Measurements from ENCODE around the gene BAZ1B. TPM values are rescaled to one million over a fixed set of nuclear protein-coding genes. Genes with fewer than 3 reads are reported as not detected.
"Not testable (repeated sequence)": the region's sequence is repeated elsewhere in the genome, so short reads cannot be mapped to it uniquely, and the experiment has no call there.

BAZ1B gene
- total RNA-seq, 1 experiment from 2014 or later = 107 TPM

DNA sequence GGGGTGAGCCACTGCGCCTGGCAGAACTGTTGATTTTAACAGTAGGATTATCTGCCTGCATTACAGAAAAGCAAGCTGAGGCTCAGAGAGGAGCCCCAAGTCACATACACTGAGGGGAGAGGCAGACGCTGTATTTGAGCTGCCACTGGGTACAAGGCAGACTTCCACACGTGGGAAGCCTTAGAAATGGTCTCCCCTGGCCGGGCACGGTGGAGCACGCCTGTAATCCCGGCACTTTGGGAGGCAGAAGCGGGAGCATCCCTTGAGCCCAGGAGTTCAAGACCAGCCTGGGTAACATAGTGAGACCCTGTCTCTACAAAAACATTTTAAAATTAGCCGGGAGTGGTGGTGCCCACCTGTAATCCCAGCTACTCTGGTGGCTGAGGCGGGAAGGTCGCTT is 89.4 kb downstream of the BAZ1B start:
- H3K4me3 ChIP-seq (ENCODE audit: low read depth in 2 of 2, low read length in 2 of 2) = no peak overlapping the region; a peak in 1 of 4 replicates
- CTCF ChIA-PET = interaction anchor here (0.6 to 0.7 kb wide), 2 partner anchors 91 to 109 kb away, joined by 3 to 10 read pairs; no protein-coding TSS in a partner anchor
- intact Hi-C loops (cut with micrococcal nuclease; ENCODE audit: unreplicated experiment) (no loop called here), in situ Hi-C loops (cut with HindIII; ENCODE audit: low pct_unique_long_range_greater_than_20kb, low sequenced_read_pairs) (no loop called here)
- no peak for DNase-seq (ENCODE audit: low read depth, low spot score)
- no peaks in the 10 kb centered on the region for H3K27me3 ChIP-seq (ENCODE audit: control insufficient read depth, insufficient read depth, low read length)
- H3K36me3 ChIP-seq (ENCODE audit: control insufficient read depth, insufficient read depth, low read length) = no peaks in the 10 kb centered on the region
- POLR2A ChIA-PET = interaction anchor here (0.6 kb wide), 2 partner anchors 12 to 59 kb away, joined by 3 to 5 read pairs; no protein-coding TSS in a partner anchor
- TF ChIP-seq, protein P1, sequence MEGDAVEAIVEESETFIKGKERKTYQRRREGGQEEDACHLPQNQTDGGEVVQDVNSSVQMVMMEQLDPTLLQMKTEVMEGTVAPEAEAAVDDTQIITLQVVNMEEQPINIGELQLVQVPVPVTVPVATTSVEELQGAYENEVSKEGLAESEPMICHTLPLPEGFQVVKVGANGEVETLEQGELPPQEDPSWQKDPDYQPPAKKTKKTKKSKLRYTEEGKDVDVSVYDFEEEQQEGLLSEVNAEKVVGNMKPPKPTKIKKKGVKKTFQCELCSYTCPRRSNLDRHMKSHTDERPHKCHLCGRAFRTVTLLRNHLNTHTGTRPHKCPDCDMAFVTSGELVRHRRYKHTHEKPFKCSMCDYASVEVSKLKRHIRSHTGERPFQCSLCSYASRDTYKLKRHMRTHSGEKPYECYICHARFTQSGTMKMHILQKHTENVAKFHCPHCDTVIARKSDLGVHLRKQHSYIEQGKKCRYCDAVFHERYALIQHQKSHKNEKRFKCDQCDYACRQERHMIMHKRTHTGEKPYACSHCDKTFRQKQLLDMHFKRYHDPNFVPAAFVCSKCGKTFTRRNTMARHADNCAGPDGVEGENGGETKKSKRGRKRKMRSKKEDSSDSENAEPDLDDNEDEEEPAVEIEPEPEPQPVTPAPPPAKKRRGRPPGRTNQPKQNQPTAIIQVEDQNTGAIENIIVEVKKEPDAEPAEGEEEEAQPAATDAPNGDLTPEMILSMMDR (IDR thresholded peaks at IDR 0.05) = no peak
- no peak for TF ChIP-seq POLR2AphosphoS5 (IDR thresholded peaks at IDR 0.05; ENCODE audit: low read depth, low read length)
- TF ChIP-seq TCF7L2 (IDR thresholded peaks at IDR 0.05; ENCODE audit: low read depth, low read length) = no peak
- TF ChIP-seq, protein P2, sequence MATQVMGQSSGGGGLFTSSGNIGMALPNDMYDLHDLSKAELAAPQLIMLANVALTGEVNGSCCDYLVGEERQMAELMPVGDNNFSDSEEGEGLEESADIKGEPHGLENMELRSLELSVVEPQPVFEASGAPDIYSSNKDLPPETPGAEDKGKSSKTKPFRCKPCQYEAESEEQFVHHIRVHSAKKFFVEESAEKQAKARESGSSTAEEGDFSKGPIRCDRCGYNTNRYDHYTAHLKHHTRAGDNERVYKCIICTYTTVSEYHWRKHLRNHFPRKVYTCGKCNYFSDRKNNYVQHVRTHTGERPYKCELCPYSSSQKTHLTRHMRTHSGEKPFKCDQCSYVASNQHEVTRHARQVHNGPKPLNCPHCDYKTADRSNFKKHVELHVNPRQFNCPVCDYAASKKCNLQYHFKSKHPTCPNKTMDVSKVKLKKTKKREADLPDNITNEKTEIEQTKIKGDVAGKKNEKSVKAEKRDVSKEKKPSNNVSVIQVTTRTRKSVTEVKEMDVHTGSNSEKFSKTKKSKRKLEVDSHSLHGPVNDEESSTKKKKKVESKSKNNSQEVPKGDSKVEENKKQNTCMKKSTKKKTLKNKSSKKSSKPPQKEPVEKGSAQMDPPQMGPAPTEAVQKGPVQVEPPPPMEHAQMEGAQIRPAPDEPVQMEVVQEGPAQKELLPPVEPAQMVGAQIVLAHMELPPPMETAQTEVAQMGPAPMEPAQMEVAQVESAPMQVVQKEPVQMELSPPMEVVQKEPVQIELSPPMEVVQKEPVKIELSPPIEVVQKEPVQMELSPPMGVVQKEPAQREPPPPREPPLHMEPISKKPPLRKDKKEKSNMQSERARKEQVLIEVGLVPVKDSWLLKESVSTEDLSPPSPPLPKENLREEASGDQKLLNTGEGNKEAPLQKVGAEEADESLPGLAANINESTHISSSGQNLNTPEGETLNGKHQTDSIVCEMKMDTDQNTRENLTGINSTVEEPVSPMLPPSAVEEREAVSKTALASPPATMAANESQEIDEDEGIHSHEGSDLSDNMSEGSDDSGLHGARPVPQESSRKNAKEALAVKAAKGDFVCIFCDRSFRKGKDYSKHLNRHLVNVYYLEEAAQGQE (IDR thresholded peaks at IDR 0.05; ENCODE audit: insufficient read depth in 1 of 2, low read depth in 2 of 2, low read length in 1 of 2) = no peak
- TF ChIP-seq SIN3A (IDR thresholded peaks at IDR 0.05; ENCODE audit: borderline replicate concordance, insufficient read depth, low read depth, low read length) = no peak
- no peak overlapping the region for H3K27ac ChIP-seq (ENCODE audit: low read length)
- H3K9me3 ChIP-seq (ENCODE audit: control insufficient read depth, insufficient read depth, low read depth, low read length) = no peaks in the 10 kb centered on the region
- H3K4me1 ChIP-seq (ENCODE audit: control insufficient read depth, insufficient read depth, low read length) = peaks cover 15% of the 10 kb centered on the region
- BruUV-seq (replicated peaks) = no TSS peak
- no peak for ATAC-seq

DNA sequence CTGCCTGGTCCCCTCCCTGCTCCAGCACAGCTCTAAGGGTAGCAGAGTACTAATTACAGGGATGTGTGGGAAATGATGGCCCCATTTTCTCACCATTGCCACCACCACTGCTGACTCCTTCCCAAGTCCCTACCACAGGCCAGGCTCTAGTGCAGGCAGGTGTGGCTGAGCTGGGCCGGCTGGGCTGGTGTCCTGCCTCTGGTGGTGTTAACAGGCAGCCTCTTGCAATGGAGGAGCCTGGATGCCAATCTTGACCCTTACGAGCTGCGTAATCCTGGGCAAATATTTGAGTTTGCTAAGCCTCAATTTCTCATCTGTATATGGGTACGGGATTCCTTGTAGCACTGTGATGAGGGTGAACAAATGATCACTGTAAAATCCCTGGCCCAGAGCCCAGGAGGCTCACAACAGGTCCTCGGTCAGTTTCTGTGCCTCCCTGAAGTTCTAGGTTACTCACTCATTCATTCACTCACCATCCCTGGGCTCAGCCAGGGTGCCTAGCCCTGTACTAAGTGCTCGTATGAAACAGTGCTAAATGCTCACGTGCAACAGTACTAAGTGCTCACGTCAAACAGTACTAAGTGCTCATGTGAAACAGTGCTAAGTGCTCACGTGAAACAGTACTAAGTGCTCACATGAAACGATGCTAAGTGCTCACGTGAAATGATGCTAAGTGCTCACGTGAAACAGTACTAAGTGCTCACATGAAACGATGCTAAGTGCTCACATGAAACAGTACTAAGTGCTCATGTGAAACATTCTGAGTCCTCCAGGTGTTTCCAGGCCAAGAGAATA is 90.9 kb downstream of the BAZ1B start:
- in situ Hi-C loops (cut with HindIII; ENCODE audit: low pct_unique_long_range_greater_than_20kb, low sequenced_read_pairs) = no loop called here
- BruUV-seq (replicated peaks) = no TSS peak
- no peaks in the 10 kb centered on the region for H3K27me3 ChIP-seq (ENCODE audit: control insufficient read depth, insufficient read depth, low read length)
- ATAC-seq (peak; percentile 54), DNase-seq (ENCODE audit: low read depth, low spot score) (peak; percentile 42)
- intact Hi-C loops (cut with micrococcal nuclease; ENCODE audit: unreplicated experiment) = no loop called here
- CTCF ChIA-PET = no interaction called here
- TF ChIP-seq SIN3A (IDR thresholded peaks at IDR 0.05; ENCODE audit: borderline replicate concordance, insufficient read depth, low read depth, low read length) (no peak), POLR2AphosphoS5 (IDR thresholded peaks at IDR 0.05; ENCODE audit: low read depth, low read length) (no peak), TCF7L2 (IDR thresholded peaks at IDR 0.05; ENCODE audit: low read depth, low read length) (no peak)
- TF ChIP-seq, protein P2 (IDR thresholded peaks at IDR 0.05; ENCODE audit: insufficient read depth in 1 of 2, low read depth in 2 of 2, low read length in 1 of 2) = no peak
- TF ChIP-seq, protein P1 (IDR thresholded peaks at IDR 0.05) = no peak
- no peaks in the 10 kb centered on the region for H3K36me3 ChIP-seq (ENCODE audit: control insufficient read depth, insufficient read depth, low read length)
- peaks cover 12% of the 10 kb centered on the region for H3K4me1 ChIP-seq (ENCODE audit: control insufficient read depth, insufficient read depth, low read length)
- H3K9me3 ChIP-seq (ENCODE audit: control insufficient read depth, insufficient read depth, low read depth, low read length) = no peaks in the 10 kb centered on the region
- H3K4me3 ChIP-seq (ENCODE audit: low read depth in 2 of 2, low read length in 2 of 2) = no peak overlapping the region
- POLR2A ChIA-PET = no interaction called here
- no peak overlapping the region for H3K27ac ChIP-seq (ENCODE audit: low read length)

DNA sequence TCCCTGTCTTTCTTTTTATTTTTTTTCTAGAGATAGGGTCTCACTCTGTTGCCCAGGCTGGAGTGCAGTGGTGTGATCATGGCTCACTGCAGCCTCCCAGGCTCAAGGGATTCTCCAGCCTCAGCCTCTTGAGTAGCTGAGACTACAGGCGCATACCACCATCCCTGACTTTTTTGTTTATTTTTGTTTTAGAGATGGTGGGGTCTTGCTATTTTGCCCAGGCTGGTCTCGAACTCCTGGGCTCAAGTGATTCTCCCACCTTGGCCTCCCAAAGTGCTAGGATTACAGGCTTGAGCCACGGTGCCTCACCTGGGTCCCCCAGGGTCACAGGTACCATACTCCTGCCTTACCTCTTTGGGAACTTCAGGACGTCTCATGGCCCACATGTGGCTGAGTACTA is 91.6 kb downstream of the BAZ1B start:
- CTCF ChIA-PET; BruUV-seq (replicated peaks); in situ Hi-C loops (cut with HindIII; ENCODE audit: low pct_unique_long_range_greater_than_20kb, low sequenced_read_pairs): not testable (repeated sequence)

More for the DNA sequence above, 91.6 kb downstream of the BAZ1B start:
- H3K27me3 ChIP-seq (ENCODE audit: control insufficient read depth, insufficient read depth, low read length); intact Hi-C loops (cut with micrococcal nuclease; ENCODE audit: unreplicated experiment); DNase-seq (ENCODE audit: low read depth, low spot score); H3K27ac ChIP-seq (ENCODE audit: low read length); H3K9me3 ChIP-seq (ENCODE audit: control insufficient read depth, insufficient read depth, low read depth, low read length); ATAC-seq; H3K36me3 ChIP-seq (ENCODE audit: control insufficient read depth, insufficient read depth, low read length); H3K4me1 ChIP-seq (ENCODE audit: control insufficient read depth, insufficient read depth, low read length); H3K4me3 ChIP-seq (ENCODE audit: low read depth in 2 of 2, low read length in 2 of 2): not testable (repeated sequence)
- POLR2A ChIA-PET = interaction anchor here (0.7 kb wide), 1 partner anchor 64 kb away, joined by 3 read pairs; no protein-coding TSS in a partner anchor
